PC-3 (cell line): ENCODE results near the gene MAD1L1. TPM values are rescaled to one million over a fixed set of nuclear protein-coding genes. Genes with fewer than 3 reads are reported as not detected.

ENCODE experiments used
- ATAC-seq: fragments of 200-7000 bp; cut with Tn5 transposase; 2 replicates; pipeline ENCODE4 v1.9.1; 2020; ENCODE audit warnings: mild to moderate bottlenecking, moderate library complexity
- BruUV-seq: library from RNA; stranded (reverse); fragments of 400-500 nt; replicated peaks from 2 replicates; lab custom pipeline; 2021; lab: Mats Ljungman, UMichigan
- CTCF ChIA-PET: fragments of 300-600 bp; sonication (Branson Sonifier 250); formaldehyde crosslinking; loops from one replicate; lab custom pipeline; 2022; ENCODE audit warnings: antibody characterized with exemption; lab: Charles Lee
- POLR2A ChIA-PET: fragments of 300-600 bp; sonication (Branson Sonifier 250); formaldehyde crosslinking; loops from one replicate; lab custom pipeline; 2022; ENCODE audit warnings: antibody characterized with exemption; ENCODE audit not compliant: unreplicated experiment; lab: Charles Lee
- DNase-seq: peaks from one replicate; pipeline ENCODE4 v3.0.0-alpha.2; 2015
- H2AFZ ChIP-seq: fragments of 300-600 bp; sonication (generic); 2 replicates; pipeline ENCODE4 v1.6.0; 2016; ENCODE audit warnings: antibody characterized with exemption, low read length
- H3F3A ChIP-seq: fragments of 300-600 bp; sonication (generic); one replicate; pipeline ENCODE4 v1.6.0; 2017; ENCODE audit warnings: antibody characterized with exemption, low read length, control low read depth, mild to moderate bottlenecking; ENCODE audit not compliant: unreplicated experiment
- H3K27ac ChIP-seq: fragments of 300-600 bp; sonication (generic); 2 replicates; pipeline ENCODE4 v1.5.1; 2016; ENCODE audit warnings: mild to moderate bottlenecking, low read length
- H3K27me3 ChIP-seq: fragments of 300-600 bp; sonication (generic); 2 replicates; pipeline ENCODE4 v1.6.1; 2016; ENCODE audit warnings: low read length, mixed read lengths
- H3K36me3 ChIP-seq: fragments of 300-600 bp; sonication (generic); 2 replicates; pipeline ENCODE4 v1.6.1; 2016; ENCODE audit warnings: low read depth, mixed run types, low read length, mixed read lengths
- H3K4me1 ChIP-seq: fragments of 300-600 bp; sonication (generic); 2 replicates; pipeline ENCODE4 v1.5.1; 2016; ENCODE audit warnings: low read length; ENCODE audit not compliant: insufficient read depth
- H3K4me2 ChIP-seq: fragments of 300-600 bp; sonication (generic); 2 replicates; pipeline ENCODE4 v1.6.0; 2016; ENCODE audit warnings: low read length
- H3K4me3 ChIP-seq: fragments of 300-600 bp; sonication (generic); 2 replicates; pipeline ENCODE4 v1.5.1; 2016; ENCODE audit warnings: mild to moderate bottlenecking, low read length, mixed read lengths
- H3K79me2 ChIP-seq: fragments of 300-600 bp; sonication (generic); 2 replicates; pipeline ENCODE4 v1.6.1; 2017; ENCODE audit warnings: low read length, mixed read lengths
- H3K9ac ChIP-seq: fragments of 300-600 bp; sonication (generic); 2 replicates; pipeline ENCODE4 v1.6.0; 2016; ENCODE audit warnings: mild to moderate bottlenecking, low read length
- H3K9me2 ChIP-seq: fragments of 300-600 bp; sonication (generic); replicated peaks from 2 replicates; pipeline ENCODE4 v1.6.1; 2016; ENCODE audit warnings: mixed run types, low read length, mixed read lengths
- H3K9me3 ChIP-seq: fragments of 300-600 bp; sonication (generic); 2 replicates; pipeline ENCODE4 v1.6.1; 2016; ENCODE audit warnings: low read length, mixed read lengths
- H4K20me1 ChIP-seq: fragments of 300-600 bp; sonication (generic); 2 replicates; pipeline ENCODE4 v1.6.1; 2016; ENCODE audit warnings: low read length, mixed read lengths
- CTCF ChIP-seq: fragments of 300-600 bp; sonication (generic); conservative IDR thresholded peaks from 2 replicates; pipeline ENCODE4 v1.5.1; 2017; ENCODE audit warnings: antibody characterized with exemption, low read depth, mild to moderate bottlenecking, low read length
- EZH2 ChIP-seq: fragments of 300-600 bp; sonication (generic); IDR thresholded peaks from one replicate; pipeline ENCODE4 v1.6.1; 2017; ENCODE audit warnings: antibody characterized with exemption, mild to moderate bottlenecking, low read length; ENCODE audit not compliant: unreplicated experiment
- EZH2phosphoT487 ChIP-seq: fragments of 300-600 bp; sonication (generic); IDR thresholded peaks from 2 replicates; pipeline ENCODE4 v1.6.1; 2018; ENCODE audit warnings: mild to moderate bottlenecking, antibody characterized with exemption, low read length, borderline replicate concordance
- intact Hi-C: fragments of 100-400 bp; cut with micrococcal nuclease; formaldehyde crosslinking; loops from 2 replicates; pipeline ENCODE4 v1.9.0; 2023
- total RNA-seq: library from RNA; depleted of rRNA; stranded (reverse); fragments of >200 nt; gene quantifications from 2 replicates; pipeline ENCODE4 v1.2.3, GENCODE V29; 2014

MAD1L1 gene
- total RNA-seq, 1 experiment from 2014 or later, result 88.4 TPM

DNA sequence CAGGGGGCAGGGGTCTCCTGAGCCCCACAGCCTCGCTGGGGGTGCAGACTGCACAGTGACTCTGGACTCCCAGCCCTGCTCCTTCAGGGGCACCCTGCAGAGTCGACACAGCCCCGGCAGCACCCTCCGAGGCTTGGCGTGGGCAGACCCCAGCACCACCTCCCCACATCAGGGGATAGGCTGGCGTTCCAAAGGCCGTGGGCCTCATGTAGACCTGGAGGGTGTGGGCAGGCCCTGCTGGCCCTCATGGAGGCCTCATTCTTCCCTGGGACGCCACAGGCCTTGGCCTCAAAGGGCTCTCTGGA is 296.8 kb downstream of the MAD1L1 start:
- H3K9me3 ChIP-seq, result no peaks in the 10 kb centered on the region
- H4K20me1 ChIP-seq, result no peaks in the 10 kb centered on the region
- no peaks in the 10 kb centered on the region for H3K9me2 ChIP-seq
- no peak for ATAC-seq
- no peaks in the 10 kb centered on the region for H3K4me1 ChIP-seq
- H3K4me2 ChIP-seq, result no peak overlapping the region
- H3K27me3 ChIP-seq, result no peaks in the 10 kb centered on the region
- intact Hi-C loops, result no loop called here
- POLR2A ChIA-PET, result no interaction called here
- TF ChIP-seq EZH2phosphoT487, result no peak
- TF ChIP-seq CTCF, result no peak
- no peak for TF ChIP-seq EZH2
- no peaks in the 10 kb centered on the region for H3F3A ChIP-seq
- BruUV-seq, result no TSS peak
- H3K4me3 ChIP-seq, result no peak overlapping the region
- CTCF ChIA-PET, result no interaction called here
- H2AFZ ChIP-seq, result no peak overlapping the region
- no peaks in the 10 kb centered on the region for H3K36me3 ChIP-seq
- no peak overlapping the region for H3K27ac ChIP-seq
- H3K79me2 ChIP-seq, result no peaks in the 10 kb centered on the region
- no peak overlapping the region for H3K9ac ChIP-seq
- DNase-seq, result no peak

- ATAC-seq (no peak), DNase-seq (no peak)
- H3K4me3 ChIP-seq, result no peak overlapping the region
- H3K9me3 ChIP-seq, result no peaks in the 10 kb centered on the region
- H4K20me1 ChIP-seq, result no peaks in the 10 kb centered on the region
- BruUV-seq, result no TSS peak
- POLR2A ChIA-PET, result no interaction called here
- intact Hi-C loops, result no loop called here
- no peak overlapping the region for H3K4me2 ChIP-seq
- H3K27ac ChIP-seq, result no peak overlapping the region
- no peaks in the 10 kb centered on the region for H3K36me3 ChIP-seq
- CTCF ChIA-PET, result no interaction called here
- no peak overlapping the region for H2AFZ ChIP-seq
- no peaks in the 10 kb centered on the region for H3K27me3 ChIP-seq
- H3K4me1 ChIP-seq, result no peaks in the 10 kb centered on the region
- H3K79me2 ChIP-seq, result no peaks in the 10 kb centered on the region
- no peak for TF ChIP-seq EZH2
- H3K9me2 ChIP-seq, result no peaks in the 10 kb centered on the region
- no peaks in the 10 kb centered on the region for H3F3A ChIP-seq
- H3K9ac ChIP-seq, result no peak overlapping the region
Observed at GRCh38 chr7:1935176-1936005, 297.4 kb downstream of the MAD1L1 start.

- TF ChIP-seq EZH2 (no peak), CTCF (no peak), EZH2phosphoT487 (no peak)
- H3K4me1 ChIP-seq, result no peaks in the 10 kb centered on the region
- ChIA-PET POLR2A (no interaction called here), CTCF (no interaction called here)
- no peak overlapping the region for H3K4me2 ChIP-seq
- intact Hi-C loops, result no loop called here
- no peaks in the 10 kb centered on the region for H4K20me1 ChIP-seq
- no peaks in the 10 kb centered on the region for H3K9me3 ChIP-seq
- no peak for ATAC-seq
- no peaks in the 10 kb centered on the region for H3F3A ChIP-seq
- BruUV-seq, result no TSS peak
- H3K27me3 ChIP-seq, result no peaks in the 10 kb centered on the region
- no peak overlapping the region for H3K9ac ChIP-seq
- no peak for DNase-seq
- H3K79me2 ChIP-seq, result no peaks in the 10 kb centered on the region
- no peak overlapping the region for H3K4me3 ChIP-seq
- no peak overlapping the region for H2AFZ ChIP-seq
- H3K36me3 ChIP-seq, result no peaks in the 10 kb centered on the region
- H3K27ac ChIP-seq, result no peak overlapping the region
- H3K9me2 ChIP-seq, result no peaks in the 10 kb centered on the region
Observed at GRCh38 chr7:1934756-1935155, 298.0 kb downstream of the MAD1L1 start.
